C4-2B (cell line): ENCODE measurements around the gene VPS35L.

Experiments used
- ZFX ChIP-seq: fragments of 450-650 bp; IDR thresholded peaks from 2 replicates; pipeline ENCODE4 v1.6.1; 2017
- TF ChIP-seq, protein P1 (sequence below): fragments of 450-650 bp; conservative IDR thresholded peaks from 2 replicates; pipeline ENCODE4 v1.5.1; 2017; ENCODE audit warnings: mild to moderate bottlenecking

DNA sequence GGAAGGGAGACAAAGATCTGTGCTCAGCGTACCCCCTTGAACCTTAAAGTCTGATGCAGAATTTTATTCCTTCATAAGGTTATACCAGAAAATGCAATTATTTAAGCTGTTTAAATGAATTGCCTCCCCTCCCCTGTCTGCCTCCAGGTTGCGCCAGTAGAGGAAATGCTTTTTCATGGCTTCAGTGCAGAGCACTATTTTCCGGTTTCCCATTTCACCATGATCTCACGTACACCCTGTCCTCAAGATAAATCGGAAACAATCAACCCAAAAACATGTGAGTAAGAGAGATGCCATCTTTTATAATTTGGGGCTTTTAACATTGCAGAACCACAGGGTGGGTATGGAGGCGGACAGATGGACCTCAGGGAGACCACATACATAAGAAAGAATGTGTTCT lies 178.0 kb downstream of the VPS35L start:
- TF ChIP-seq, protein P1, sequence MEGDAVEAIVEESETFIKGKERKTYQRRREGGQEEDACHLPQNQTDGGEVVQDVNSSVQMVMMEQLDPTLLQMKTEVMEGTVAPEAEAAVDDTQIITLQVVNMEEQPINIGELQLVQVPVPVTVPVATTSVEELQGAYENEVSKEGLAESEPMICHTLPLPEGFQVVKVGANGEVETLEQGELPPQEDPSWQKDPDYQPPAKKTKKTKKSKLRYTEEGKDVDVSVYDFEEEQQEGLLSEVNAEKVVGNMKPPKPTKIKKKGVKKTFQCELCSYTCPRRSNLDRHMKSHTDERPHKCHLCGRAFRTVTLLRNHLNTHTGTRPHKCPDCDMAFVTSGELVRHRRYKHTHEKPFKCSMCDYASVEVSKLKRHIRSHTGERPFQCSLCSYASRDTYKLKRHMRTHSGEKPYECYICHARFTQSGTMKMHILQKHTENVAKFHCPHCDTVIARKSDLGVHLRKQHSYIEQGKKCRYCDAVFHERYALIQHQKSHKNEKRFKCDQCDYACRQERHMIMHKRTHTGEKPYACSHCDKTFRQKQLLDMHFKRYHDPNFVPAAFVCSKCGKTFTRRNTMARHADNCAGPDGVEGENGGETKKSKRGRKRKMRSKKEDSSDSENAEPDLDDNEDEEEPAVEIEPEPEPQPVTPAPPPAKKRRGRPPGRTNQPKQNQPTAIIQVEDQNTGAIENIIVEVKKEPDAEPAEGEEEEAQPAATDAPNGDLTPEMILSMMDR: no peak
- no peak for TF ChIP-seq ZFX
